NCI-H526 (cell line): ENCODE data around the gene RCAN3.
"Not testable (repeated sequence)": the region's sequence is repeated elsewhere in the genome, so short reads cannot be mapped to it uniquely, and the experiment has no call there.

Experiments used
- DNase-seq, 2 experiments: peaks; one replicate each; lab custom pipeline; 2025; lab: John Stamatoyannopoulos, UW

Gene RCAN3

GRCh38 chr1:24486331-24487065, 16.1 kb upstream of the RCAN3 start:
- no peak for DNase-seq

DNA sequence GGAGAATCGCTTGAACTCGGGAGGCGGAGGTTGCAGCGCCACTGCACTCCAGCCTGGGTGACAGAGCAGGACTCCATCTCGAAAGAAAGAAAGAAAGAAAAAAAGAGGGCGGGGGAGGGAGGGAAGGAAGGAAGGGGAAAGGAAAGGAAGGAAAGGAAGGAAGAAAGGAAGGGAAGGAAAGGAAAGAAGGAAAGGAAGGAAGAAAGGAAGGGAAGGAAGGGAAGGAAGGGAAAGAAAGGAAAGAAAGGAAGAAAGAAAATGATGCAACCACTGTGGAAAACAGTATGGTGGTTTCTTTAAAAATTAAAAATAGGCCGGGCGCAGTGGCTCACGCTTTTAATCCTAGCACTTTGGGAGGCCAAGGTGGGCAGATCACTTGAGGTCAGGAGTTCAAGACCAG, 15.2 kb upstream of the RCAN3 start:
- no peak for DNase-seq

- not testable (repeated sequence) for DNase-seq
Measured at GRCh38 chr1:24488159-24488558, 14.5 kb upstream of the RCAN3 start.

GRCh38 chr1:24489674-24490073, 13.0 kb upstream of the RCAN3 start:
- no peak for DNase-seq

DNA sequence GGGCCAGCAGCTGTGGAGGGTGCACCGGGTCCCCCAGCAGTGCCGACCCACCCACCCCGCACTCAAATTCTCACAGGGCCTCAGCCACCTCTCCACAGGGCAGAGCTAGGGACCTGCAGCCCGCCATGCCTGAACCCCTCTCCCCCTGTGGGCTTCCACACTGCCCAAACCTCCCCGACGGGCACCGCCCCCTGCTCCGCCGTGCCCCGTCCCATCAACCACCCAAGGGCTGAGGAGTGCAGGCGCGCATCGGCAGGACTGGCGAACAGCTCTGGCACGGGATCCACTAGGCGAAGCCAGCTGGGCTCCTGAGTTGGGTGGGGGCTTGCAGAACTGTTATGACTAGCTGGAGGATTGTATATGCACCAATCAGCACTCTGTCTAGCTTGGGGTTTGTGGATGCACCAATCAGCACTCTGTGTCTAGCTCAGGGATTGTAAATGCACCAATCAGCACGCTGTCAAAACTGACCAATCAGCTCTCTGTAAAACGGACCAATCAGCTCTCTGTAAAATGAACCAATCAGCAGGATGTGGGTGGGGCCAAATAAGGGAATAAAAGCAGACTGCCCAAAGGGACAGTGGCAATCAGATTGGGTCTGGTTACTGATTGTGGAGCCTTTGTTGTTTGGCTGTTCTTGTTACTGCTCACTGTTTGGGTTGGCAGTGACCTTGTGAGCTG, 12.4 kb upstream of the RCAN3 start:
- DNase-seq, result no peak

GRCh38 chr1:24491577-24492360, 10.9 kb upstream of the RCAN3 start:
- no peak for DNase-seq

- DNase-seq, result not testable (repeated sequence)
Measured at GRCh38 chr1:24492935-24493334, 9.7 kb upstream of the RCAN3 start.

- no peak for DNase-seq
Measured at GRCh38 chr1:24493785-24494184, 8.9 kb upstream of the RCAN3 start.

DNA sequence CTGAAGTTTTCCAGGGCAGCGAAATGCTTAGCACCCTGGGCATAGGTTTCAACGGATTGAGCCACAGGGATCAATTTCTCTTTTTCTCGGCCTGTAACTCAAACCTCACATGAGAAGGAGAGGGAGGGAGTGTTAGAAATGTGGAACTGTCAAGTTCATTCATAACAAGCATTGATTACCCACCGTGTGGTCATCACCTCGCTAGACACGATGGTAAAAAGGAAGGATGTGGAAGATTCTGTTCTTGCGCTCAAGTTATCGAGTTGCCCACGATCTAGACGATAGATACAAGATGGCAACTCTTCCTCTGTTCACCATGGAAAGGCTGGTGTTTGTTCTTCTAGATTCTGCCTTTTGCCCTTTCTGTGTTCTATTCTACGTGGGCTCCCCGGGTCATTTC, 4.0 kb upstream of the RCAN3 start:
- no peak for DNase-seq

GRCh38 chr1:24500448-24501048, 2.1 kb upstream of the RCAN3 start:
- DNase-seq, result no peak

DNA sequence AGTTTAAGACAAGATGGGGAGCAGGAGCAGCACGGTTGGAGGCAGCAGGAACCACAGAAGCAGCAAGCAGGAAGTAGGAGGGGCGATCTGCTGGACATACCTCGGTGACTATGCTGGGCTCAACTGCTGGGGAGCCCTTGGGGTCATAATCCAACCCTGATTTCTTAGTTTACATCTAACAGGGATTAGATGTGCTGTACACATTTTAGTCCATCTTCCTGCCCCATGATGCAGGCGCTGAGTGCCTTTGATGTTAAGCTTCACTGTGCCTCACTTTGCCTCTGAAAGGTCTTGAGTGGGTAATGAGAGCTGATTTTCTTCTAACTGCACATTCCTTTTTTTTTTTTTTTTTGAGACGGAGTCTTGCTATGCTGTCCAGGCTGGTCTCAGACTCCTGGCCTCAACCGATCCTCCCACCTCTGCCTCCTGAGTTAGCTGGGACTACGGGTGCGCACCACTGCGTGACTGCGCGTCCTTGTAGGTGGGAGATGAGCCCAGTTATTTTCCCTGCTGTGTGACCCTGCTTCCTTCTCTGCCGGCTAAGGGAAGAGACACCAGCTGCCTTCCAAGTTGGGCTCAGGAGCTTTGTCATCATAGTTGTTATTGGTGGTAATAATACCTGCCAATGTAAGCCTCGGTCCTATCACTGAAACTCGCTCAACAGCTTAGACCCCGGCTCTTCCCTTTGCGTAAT, 1.1 kb upstream of the RCAN3 start:
- no peak for DNase-seq

GRCh38 chr1:24502065-24502708, 449 bp upstream of the RCAN3 start:
- peak; percentile 91 to 94 for DNase-seq

- DNase-seq, result peak in 1 of 2 experiments; percentile 53
Measured at GRCh38 chr1:24503059-24503751, 569 bp downstream of the RCAN3 start.

DNA sequence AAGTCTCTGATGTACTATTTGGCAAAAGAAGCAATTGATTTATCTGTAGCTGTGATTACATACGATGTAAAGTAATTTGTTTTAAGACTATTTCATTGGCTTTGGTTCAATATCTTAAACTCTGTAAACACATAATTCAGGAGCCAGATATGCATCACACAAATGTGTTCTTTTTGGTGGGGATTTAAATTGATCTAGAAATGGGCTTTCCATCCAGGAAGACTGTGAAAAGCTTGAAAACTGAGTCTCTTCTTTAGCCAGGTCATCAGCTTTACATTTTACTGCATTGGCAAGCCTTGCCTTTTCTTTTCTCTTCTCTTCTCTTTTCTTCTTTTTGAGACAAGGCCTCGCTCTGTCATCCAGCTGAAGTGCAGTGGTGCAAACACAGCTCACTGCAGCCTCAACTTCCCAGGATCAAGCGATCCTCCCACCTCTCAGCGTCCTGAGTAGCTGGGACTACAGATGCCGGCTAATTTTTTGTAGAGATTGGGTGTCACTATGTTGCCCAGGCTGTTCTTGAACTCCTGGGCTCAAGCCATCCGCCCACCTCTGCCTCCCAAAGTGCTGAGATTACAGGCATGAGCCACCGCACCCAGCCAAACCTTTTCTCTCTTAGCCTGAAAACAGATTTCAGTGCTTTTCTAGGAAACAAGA, 1.4 kb downstream of the RCAN3 start:
- no peak for DNase-seq

GRCh38 chr1:24504560-24504959, 1.9 kb downstream of the RCAN3 start:
- DNase-seq, result no peak

- DNase-seq, result no peak
Measured at GRCh38 chr1:24505816-24506215, 3.2 kb downstream of the RCAN3 start.

DNA sequence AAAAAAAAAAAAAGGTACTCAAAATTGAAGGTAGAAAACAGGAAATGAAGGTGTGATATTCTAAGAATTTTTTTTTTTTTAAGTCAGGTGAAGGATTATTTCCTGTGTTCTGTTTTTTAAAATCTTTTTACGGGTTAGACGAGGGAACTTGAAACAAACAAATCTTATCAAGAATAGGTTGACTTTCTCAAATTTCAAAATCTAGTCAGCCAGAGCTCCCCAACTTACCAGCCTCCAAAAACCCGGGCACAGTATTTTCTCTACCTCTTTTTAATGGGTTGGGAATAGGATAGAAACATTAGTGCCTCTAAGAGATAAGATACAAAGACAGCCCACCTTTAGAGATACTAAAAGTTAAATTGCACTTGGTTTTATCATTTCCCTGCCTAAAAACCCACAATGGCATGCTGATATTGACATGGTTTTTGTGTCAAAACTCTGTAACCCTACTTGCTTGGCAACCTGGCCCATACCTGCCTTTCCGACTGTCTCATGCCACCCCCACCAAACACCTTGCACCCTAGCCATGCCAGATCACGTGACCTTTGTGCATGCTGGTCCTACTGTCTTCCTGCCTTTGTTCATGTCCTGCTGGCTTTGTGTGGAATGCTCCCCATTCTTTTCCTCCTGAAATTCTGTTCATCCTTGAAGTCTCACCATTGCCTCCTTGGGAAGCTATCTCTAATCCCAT, 4.2 kb downstream of the RCAN3 start:
- no peak for DNase-seq

- DNase-seq, result no peak
Measured at GRCh38 chr1:24507405-24507804, 4.8 kb downstream of the RCAN3 start.

DNA sequence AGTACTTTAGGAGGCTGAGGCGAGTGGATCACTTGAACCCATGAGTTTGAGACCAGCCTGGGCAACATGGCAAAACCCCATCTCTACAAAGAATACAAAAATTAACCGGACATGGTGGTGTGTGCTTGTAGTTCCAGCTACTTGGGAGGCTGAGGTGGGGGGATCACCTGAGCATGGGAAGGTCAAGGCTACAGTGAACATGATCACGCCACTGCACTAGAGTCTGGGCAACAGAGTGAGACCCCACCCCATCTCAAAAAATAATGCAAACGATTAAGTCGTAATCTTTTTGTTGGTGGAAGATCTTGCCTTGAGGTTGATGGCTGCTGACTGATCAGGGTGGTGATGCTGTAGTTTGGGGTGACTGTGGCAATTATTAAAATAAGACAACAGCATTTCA, 6.3 kb downstream of the RCAN3 start:
- DNase-seq, result no peak

GRCh38 chr1:24513706-24514105, 11.1 kb downstream of the RCAN3 start:
- DNase-seq, result no peak
